GM12892 (cell line): ENCODE measurements around the gene FAM237A.

Source experiments
- POLR2A ChIP-seq: IDR thresholded peaks from 2 replicates; pipeline ENCODE4 v1.6.1; 2011; ENCODE audit warnings: low read depth, low read length, control low read depth
- POLR2AphosphoS5 ChIP-seq: IDR thresholded peaks from 2 replicates; pipeline ENCODE4 v1.6.1; 2011; ENCODE audit warnings: low read depth, low read length, control low read depth
- TAF1 ChIP-seq: IDR thresholded peaks from 2 replicates; pipeline ENCODE4 v1.6.1; 2011; ENCODE audit warnings: low read depth, mild to moderate bottlenecking, control low read depth, low read length, borderline replicate concordance

DNA sequence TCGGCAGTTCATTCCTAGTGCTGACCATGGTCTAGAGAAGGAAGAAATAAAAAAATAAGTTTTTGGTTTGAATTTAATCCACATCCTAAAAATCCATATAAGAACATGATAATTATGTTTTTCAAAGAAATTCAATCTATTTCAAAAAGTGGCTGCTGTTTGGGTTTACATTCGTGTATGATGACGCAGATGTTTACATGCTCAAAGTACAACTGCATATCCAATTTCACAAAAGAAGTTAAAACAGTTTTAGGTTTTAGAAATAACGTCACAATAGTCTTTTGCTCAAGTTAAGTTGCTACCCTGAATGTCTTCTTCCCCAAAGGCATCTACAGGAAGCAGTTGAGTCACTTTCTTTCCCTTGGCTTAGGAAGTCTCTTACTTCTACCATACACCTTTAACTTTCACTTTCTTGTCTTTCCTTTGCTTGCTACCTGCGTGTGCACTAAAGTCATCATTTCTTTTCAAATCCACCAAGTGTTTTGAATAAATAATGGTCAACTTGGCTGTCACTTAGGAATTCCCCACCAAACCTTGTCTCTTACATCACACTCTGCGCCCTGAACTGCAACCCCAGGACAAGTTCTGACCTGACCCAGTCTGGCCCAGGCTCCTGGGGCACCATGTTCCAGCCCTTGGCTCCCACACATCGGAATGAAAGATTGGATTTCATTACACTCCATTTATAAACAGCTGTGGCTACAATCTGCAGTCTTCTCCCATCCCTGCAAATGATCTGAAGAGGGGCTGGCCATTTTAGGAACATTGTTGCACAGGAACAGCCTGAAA is 28.4 kb downstream of the FAM237A start:
- TF ChIP-seq POLR2AphosphoS5: no peak
- TF ChIP-seq POLR2A: no peak
- TF ChIP-seq TAF1: no peak
